ENCODE results near the gene MTOR.

DNA sequence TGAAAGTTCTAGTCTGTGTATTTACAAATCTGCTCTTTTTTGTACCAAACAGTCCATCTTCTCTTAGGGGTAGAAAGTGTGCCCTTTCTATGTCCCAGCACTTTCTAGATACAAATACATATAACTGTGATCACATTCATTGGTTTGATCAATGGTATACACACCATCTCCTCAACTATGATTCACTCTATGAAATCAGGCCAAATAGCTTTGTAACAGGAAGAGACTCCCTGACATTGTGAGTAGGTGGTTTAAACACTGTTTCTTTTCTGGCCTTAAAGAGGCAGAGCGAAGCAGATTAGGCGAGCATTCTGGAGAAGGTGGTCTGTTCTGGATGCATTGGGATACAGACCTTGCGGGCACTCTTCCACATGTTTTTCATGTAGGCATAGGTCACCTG, 123.4 kb downstream of the MTOR start:
- TF ChIP-seq POLR2A (IDR thresholded peaks at IDR 0.05) = no peak
- TF ChIP-seq, protein P1, sequence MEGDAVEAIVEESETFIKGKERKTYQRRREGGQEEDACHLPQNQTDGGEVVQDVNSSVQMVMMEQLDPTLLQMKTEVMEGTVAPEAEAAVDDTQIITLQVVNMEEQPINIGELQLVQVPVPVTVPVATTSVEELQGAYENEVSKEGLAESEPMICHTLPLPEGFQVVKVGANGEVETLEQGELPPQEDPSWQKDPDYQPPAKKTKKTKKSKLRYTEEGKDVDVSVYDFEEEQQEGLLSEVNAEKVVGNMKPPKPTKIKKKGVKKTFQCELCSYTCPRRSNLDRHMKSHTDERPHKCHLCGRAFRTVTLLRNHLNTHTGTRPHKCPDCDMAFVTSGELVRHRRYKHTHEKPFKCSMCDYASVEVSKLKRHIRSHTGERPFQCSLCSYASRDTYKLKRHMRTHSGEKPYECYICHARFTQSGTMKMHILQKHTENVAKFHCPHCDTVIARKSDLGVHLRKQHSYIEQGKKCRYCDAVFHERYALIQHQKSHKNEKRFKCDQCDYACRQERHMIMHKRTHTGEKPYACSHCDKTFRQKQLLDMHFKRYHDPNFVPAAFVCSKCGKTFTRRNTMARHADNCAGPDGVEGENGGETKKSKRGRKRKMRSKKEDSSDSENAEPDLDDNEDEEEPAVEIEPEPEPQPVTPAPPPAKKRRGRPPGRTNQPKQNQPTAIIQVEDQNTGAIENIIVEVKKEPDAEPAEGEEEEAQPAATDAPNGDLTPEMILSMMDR (IDR thresholded peaks at IDR 0.05) = no peak
- no peak for TF ChIP-seq EP300 (IDR thresholded peaks at IDR 0.05)
